ENCODE data around the gene EPB42.

DNA sequence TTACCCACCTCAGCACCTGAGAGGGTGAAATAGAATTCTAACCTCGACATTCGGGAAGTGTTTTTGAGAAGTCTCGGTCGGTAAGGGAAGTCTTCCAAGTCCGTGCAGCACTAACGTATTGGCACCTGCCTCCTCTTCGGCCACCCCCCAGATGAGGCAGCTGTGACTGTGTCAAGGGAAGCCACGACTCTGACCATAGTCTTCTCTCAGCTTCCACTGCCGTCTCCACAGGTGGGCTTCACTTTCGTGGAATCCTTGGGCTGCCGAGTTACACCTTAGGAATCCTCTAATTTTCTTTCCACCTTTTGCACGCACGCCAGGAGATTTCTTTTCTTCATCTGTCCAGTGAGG lies 34.8 kb downstream of the EPB42 start:
- TF ChIP-seq, protein P1, sequence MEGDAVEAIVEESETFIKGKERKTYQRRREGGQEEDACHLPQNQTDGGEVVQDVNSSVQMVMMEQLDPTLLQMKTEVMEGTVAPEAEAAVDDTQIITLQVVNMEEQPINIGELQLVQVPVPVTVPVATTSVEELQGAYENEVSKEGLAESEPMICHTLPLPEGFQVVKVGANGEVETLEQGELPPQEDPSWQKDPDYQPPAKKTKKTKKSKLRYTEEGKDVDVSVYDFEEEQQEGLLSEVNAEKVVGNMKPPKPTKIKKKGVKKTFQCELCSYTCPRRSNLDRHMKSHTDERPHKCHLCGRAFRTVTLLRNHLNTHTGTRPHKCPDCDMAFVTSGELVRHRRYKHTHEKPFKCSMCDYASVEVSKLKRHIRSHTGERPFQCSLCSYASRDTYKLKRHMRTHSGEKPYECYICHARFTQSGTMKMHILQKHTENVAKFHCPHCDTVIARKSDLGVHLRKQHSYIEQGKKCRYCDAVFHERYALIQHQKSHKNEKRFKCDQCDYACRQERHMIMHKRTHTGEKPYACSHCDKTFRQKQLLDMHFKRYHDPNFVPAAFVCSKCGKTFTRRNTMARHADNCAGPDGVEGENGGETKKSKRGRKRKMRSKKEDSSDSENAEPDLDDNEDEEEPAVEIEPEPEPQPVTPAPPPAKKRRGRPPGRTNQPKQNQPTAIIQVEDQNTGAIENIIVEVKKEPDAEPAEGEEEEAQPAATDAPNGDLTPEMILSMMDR (conservative IDR thresholded peaks at IDR 0.05; ENCODE audit: low read depth, low read length), result no peak
- TF ChIP-seq EZH2 (IDR thresholded peaks at IDR 0.05; ENCODE audit: borderline replicate concordance, low read depth, low read length, poor library complexity, severe bottlenecking), result no peak
